Testis (tissue), 5 donors: ENCODE data around the gene POMP. TPM values are rescaled to one million over a fixed set of nuclear protein-coding genes. Genes with fewer than 3 reads are reported as not detected.
A peak's percentile ranks its signal among the peaks of the same experiment; 100 is the strongest.

Experiments used
- DNase-seq: peaks from one replicate; pipeline ENCODE4 v3.0.0-alpha.2; 2019
- H3K27ac ChIP-seq, 2 donors: fragments of 200-600 bp; sonication (generic); one replicate each; pipeline ENCODE4 v1.5.1; 2019
- H3K27me3 ChIP-seq: fragments of 200-600 bp; sonication (generic); one replicate; pipeline ENCODE4 v1.5.1; 2019
- H3K36me3 ChIP-seq: fragments of 200-600 bp; sonication (generic); one replicate; pipeline ENCODE4 v1.5.1; 2017; ENCODE audit warnings: low read depth; ENCODE audit errors: missing control alignments
- H3K4me1 ChIP-seq: fragments of 200-600 bp; sonication (generic); one replicate; pipeline ENCODE4 v1.5.1; 2019
- H3K4me3 ChIP-seq, 2 donors: fragments of 200-600 bp; sonication (generic); one replicate each; pipeline ENCODE4 v1.5.1; 2017 to 2019
- H3K9me3 ChIP-seq: fragments of 200-600 bp; sonication (generic); one replicate; pipeline ENCODE4 v1.5.1; 2017
- CTCF ChIP-seq, 3 experiments: fragments of 450-650 bp in 2 of 3; fragments of 200-600 bp in 1 of 3; sonication (generic) in 1 of 3; IDR thresholded peaks; one replicate each; pipeline ENCODE4 v1.5.1; 2016 to 2019; ENCODE audit warnings: antibody characterized with exemption in 3 of 3, mild to moderate bottlenecking in 2 of 3, moderate library complexity in 1 of 3
- POLR2A ChIP-seq: fragments of 450-650 bp; IDR thresholded peaks from one replicate; pipeline ENCODE4 v1.6.1; 2017; ENCODE audit warnings: antibody characterized with exemption, mild to moderate bottlenecking, moderate library complexity
- WGBS, 2 donors: methylation state at CpG; one replicate each; pipeline ENCODE4 v1.1.5; 2018; 5-methylcytosine and 5-hydroxymethylcytosine counted together
- intact Hi-C: fragments of 100-400 bp; cut with DNase I; formaldehyde crosslinking; loops from one replicate; pipeline ENCODE4 v1.15.1; 2023; ENCODE audit warnings: low total_unique reads
- long read RNA-seq, 2 donors: transcript quantifications; one replicate each; lab custom pipeline, GENCODE V29; 2026
- polyA plus RNA-seq: library from polyadenylated mRNA; stranded (reverse); fragments of 350-450 nt; fragmentation: Illumina TruSeq; extraction: RNeasy Lipid Tissue Mini Kit (QIAGEN cat#74804); gene quantifications from one replicate; pipeline ENCODE4 v1.2.3, GENCODE V29; 2014; ENCODE audit warnings: low read depth, low replicate concordance; ENCODE audit not compliant: insufficient read depth
- total RNA-seq, 2 donors: library from RNA; depleted of rRNA; stranded (reverse); fragments of >200 nt; gene quantifications; one replicate each; pipeline ENCODE4 v1.2.3, GENCODE V29; 2016

The POMP gene, protein sequence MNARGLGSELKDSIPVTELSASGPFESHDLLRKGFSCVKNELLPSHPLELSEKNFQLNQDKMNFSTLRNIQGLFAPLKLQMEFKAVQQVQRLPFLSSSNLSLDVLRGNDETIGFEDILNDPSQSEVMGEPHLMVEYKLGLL
- total RNA-seq (10 to 100 TPM; 53.4 to 57.3 TPM), polyA plus RNA-seq (114 TPM)
- long read RNA-seq, donor 1, transcript POMP-201 (6 exons, 1,330 nt), result major isoform, 186 of 208 reads
- long read RNA-seq, donor 1, partial matches to known transcripts, result 22 of 208 reads
- long read RNA-seq, donor 1, other reads (novel, unspliced or antisense), result 0 of 208 reads
- long read RNA-seq, donor 2, transcript POMP-201 (6 exons, 1,330 nt), result major isoform, 90 of 113 reads
- long read RNA-seq, donor 2, partial matches to known transcripts, result 23 of 113 reads
- long read RNA-seq, donor 2, other reads (novel, unspliced or antisense), result 0 of 113 reads

DNA sequence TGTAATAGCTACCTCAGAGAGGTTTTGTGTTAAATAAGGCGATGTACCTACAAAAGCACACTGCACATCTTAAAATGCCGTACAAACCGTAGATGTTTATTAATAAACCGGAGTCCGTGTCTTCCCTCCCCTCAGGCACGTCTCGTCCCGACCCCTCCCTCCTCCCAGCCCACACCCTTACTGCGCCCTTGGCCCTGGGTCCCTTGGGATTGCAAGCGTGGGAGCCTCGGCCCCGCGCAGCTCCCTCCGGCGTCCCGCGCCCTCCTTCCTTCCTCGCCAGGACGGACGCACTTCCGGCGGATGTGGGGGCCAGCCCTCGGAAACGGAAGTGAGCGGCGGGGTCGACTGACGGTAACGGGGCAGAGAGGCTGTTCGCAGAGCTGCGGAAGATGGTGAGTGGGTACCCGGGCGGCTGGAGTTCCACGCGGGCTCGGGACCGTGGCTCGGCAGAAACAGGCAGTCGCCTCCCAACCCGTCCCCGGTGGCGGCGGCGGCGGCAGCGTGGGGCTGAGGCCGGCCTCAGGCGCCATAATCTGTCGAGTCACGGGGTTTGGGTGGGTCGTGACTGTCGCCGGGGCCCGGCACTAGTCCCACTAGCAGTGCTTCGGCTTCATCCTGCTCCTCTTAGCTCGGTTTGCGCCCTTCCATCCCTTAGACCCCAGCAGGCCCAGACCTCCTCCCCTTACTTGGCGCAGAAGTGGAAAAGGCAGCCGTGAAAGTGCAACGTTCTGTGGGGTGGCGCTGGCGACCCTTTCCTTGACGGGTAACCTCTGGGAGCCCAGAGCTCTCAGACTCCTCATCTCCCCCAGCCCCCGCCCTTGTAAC, at the start of gene POMP:
POMP (plus strand) TSS at position 335 of the 825 bp plus-strand sequence; CDS start at position 390, 55 bp downstream.
- H3K27ac ChIP-seq, result peak within 1 kb of the TSS; percentile 91 to 93
- H3K36me3 ChIP-seq, result no peaks in the 10 kb centered on the region
- WGBS, 2 donors, result 1% methylated on average over 18 to 64 of the region's 64 CpGs
- no peaks in the 10 kb centered on the region for H3K9me3 ChIP-seq
- no peaks in the 10 kb centered on the region for H3K27me3 ChIP-seq
- TF ChIP-seq POLR2A (peak; percentile 82), CTCF (IDR thresholded peaks at IDR 0.05) (no peak)
- DNase-seq, result peak; percentile 95
- peak within 1 kb of the TSS; percentile 91 to 98 for H3K4me3 ChIP-seq
- H3K4me1 ChIP-seq, result peaks cover 28% of the 10 kb centered on the region
- intact Hi-C loops, result no loop called here

GRCh38 chr13:28609381-28609780, 49.5 kb upstream of the POMP start:
- no peaks in the 10 kb centered on the region for H3K27me3 ChIP-seq
- intact Hi-C loops, result no loop called here
- no peaks in the 10 kb centered on the region for H3K4me1 ChIP-seq
- WGBS, 2 donors, result 94 to 100% methylated on average over 1 of the region's 1 CpG
- no peak overlapping the region for H3K27ac ChIP-seq
- no peaks in the 10 kb centered on the region for H3K9me3 ChIP-seq
- no peak overlapping the region for H3K4me3 ChIP-seq
- no peak for DNase-seq
- H3K36me3 ChIP-seq, result no peaks in the 10 kb centered on the region
- TF ChIP-seq POLR2A (no peak), CTCF (IDR thresholded peaks at IDR 0.05) (no peak)

DNA sequence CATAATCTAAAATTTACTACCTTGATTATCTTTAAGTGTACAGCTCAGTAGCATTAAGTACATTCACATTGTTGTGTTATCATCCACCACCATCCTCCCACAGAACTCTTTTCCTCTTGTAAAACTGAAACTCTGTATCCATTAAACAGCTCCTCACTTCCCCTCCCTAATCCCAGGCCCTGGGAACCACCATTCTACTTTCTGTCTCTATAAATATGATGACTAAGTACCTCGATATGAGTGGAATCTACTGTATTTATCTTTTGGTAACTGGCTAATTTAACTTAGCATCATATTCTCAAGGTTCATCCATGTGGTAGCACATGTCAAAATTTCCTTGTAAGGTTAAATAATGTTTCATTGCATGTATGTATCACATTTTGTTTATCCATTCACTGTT, 49.0 kb upstream of the POMP start:
- intact Hi-C loops, result no loop called here
- no peaks in the 10 kb centered on the region for H3K9me3 ChIP-seq
- DNase-seq, result no peak
- H3K27ac ChIP-seq, result no peak overlapping the region
- H3K36me3 ChIP-seq, result no peaks in the 10 kb centered on the region
- no peaks in the 10 kb centered on the region for H3K4me1 ChIP-seq
- H3K27me3 ChIP-seq, result no peaks in the 10 kb centered on the region
- TF ChIP-seq POLR2A (no peak), CTCF (IDR thresholded peaks at IDR 0.05) (no peak)
- WGBS, 2 donors, result 54 to 82% methylated on average over 1 of the region's 1 CpG
- no peak overlapping the region for H3K4me3 ChIP-seq

GRCh38 chr13:28610996-28611395, 47.9 kb upstream of the POMP start:
- TF ChIP-seq CTCF (IDR thresholded peaks at IDR 0.05), result no peak
- TF ChIP-seq POLR2A, result no peak
- no peak overlapping the region for H3K4me3 ChIP-seq
- intact Hi-C loops, result no loop called here
- H3K27me3 ChIP-seq, result no peaks in the 10 kb centered on the region
- no peak for DNase-seq
- H3K27ac ChIP-seq, result no peak overlapping the region
- WGBS, 2 donors, result 74 to 87% methylated on average over 6 of the region's 6 CpGs
- no peaks in the 10 kb centered on the region for H3K9me3 ChIP-seq
- no peaks in the 10 kb centered on the region for H3K36me3 ChIP-seq
- H3K4me1 ChIP-seq, result no peaks in the 10 kb centered on the region
